Mesendoderm (in vitro differentiated cells): Measurements from ENCODE around the gene CTNNA2.

Experiments
- DNase-seq: peaks from one replicate; pipeline ENCODE4 v3.0.0; 2013
- H2AK5ac ChIP-seq: 2 replicates; pipeline ENCODE4 v1.6.1; 2013; ENCODE audit warnings: low read length, inconsistent platforms
- H2BK120ac ChIP-seq: 2 replicates; pipeline ENCODE4 v1.6.1; 2013; ENCODE audit warnings: low read depth, mild to moderate bottlenecking, low read length, moderate library complexity, mixed read lengths
- H2BK15ac ChIP-seq: replicated peaks from 2 replicates; pipeline ENCODE4 v1.6.1; 2013; ENCODE audit warnings: low read depth, mild to moderate bottlenecking, moderate library complexity
- H2BK5ac ChIP-seq: 2 replicates; pipeline ENCODE4 v1.6.1; 2013; ENCODE audit warnings: low read length, inconsistent platforms
- H3K18ac ChIP-seq: 2 replicates; pipeline ENCODE4 v1.6.1; 2013; ENCODE audit warnings: mild to moderate bottlenecking, low read length, mixed read lengths
- H3K23ac ChIP-seq: one replicate; pipeline ENCODE4 v1.6.1; 2013; ENCODE audit warnings: low read length
- H3K27ac ChIP-seq: 2 replicates; pipeline ENCODE4 v1.5.1; 2013; ENCODE audit warnings: low read depth, mild to moderate bottlenecking, inconsistent platforms, low read length, moderate library complexity
- H3K27me3 ChIP-seq: 2 replicates; pipeline ENCODE4 v1.6.1; 2013; ENCODE audit warnings: low read length, control low read depth, mild to moderate bottlenecking, inconsistent platforms; ENCODE audit not compliant: insufficient read depth, poor library complexity
- H3K36me3 ChIP-seq: 2 replicates; pipeline ENCODE4 v1.6.1; 2013; ENCODE audit warnings: low read length, inconsistent platforms; ENCODE audit not compliant: control insufficient read depth, insufficient read depth
- H3K4ac ChIP-seq: one replicate; pipeline ENCODE4 v1.6.1; 2013; ENCODE audit warnings: low read depth, mild to moderate bottlenecking, low read length, moderate library complexity
- H3K4me1 ChIP-seq: 2 replicates; pipeline ENCODE4 v1.6.1; 2013; ENCODE audit warnings: low read depth, low read length, inconsistent platforms; ENCODE audit not compliant: control insufficient read depth
- H3K4me2 ChIP-seq: 2 replicates; pipeline ENCODE4 v1.6.1; 2013; ENCODE audit warnings: low read length
- H3K4me3 ChIP-seq: 2 replicates; pipeline ENCODE4 v1.5.1; 2013; ENCODE audit warnings: mild to moderate bottlenecking, low read length
- H3K56ac ChIP-seq: one replicate; pipeline ENCODE4 v1.6.1; 2013; ENCODE audit warnings: low read length
- H3K79me1 ChIP-seq: 2 replicates; pipeline ENCODE4 v1.6.1; 2013; ENCODE audit warnings: low read length, inconsistent platforms
- H3K79me2 ChIP-seq: 2 replicates; pipeline ENCODE4 v1.6.1; 2013; ENCODE audit warnings: mild to moderate bottlenecking, low read length; ENCODE audit not compliant: control insufficient read depth, insufficient read depth
- H3K9ac ChIP-seq: 2 replicates; pipeline ENCODE4 v1.6.1; 2013; ENCODE audit warnings: low read length, inconsistent platforms
- H4K5ac ChIP-seq: one replicate; pipeline ENCODE4 v1.6.1; 2013; ENCODE audit warnings: low read length
- H4K8ac ChIP-seq: one replicate; pipeline ENCODE4 v1.6.1; 2013; ENCODE audit warnings: low read depth, mild to moderate bottlenecking, control low read depth, low read length, moderate library complexity
- WGBS: extraction: QIAGEN DNeasy Blood & Tissue Kit; methylation state at CpG from one replicate; pipeline ENCODE4 v1.1.7; 2013; ENCODE audit warnings: low lambda C conversion rate, missing lambda C conversion rate; ENCODE audit not compliant: insufficient coverage; ENCODE audit errors: extremely low coverage; 5-methylcytosine and 5-hydroxymethylcytosine counted together

CTNNA2 gene

DNA sequence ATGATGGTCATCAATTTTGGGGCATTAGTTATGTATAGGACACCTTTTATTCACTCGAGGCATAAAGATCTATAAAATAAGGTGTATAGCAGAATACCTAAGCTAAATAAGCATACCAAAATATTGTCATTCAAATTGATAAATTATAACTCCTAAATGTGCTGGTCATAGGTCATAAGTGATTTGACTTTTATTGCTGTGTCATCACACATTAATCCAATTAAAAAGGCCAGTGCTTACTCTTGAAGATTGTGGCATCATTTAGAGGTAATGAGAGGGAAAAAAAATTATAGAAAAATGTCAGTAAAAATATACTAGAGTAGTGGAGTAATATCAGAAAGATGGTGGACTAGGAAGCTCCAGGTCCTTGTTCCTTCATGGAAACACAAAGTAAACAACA is 1138.6 kb downstream of the CTNNA2 start:
- Histone ChIP-seq H3K23ac (no peak overlapping the region), H2BK5ac (no peak overlapping the region), H4K8ac (no peak overlapping the region), H3K36me3 (no peaks in the 10 kb centered on the region), H3K4ac (no peak overlapping the region), H2BK15ac (no peak overlapping the region), H3K56ac (no peak overlapping the region), H3K79me2 (no peaks in the 10 kb centered on the region), H3K18ac (no peak overlapping the region), H3K27me3 (no peaks in the 10 kb centered on the region), H3K79me1 (no peaks in the 10 kb centered on the region), H3K27ac (no peak overlapping the region), H3K9ac (no peak overlapping the region), H2AK5ac (no peak overlapping the region), H2BK120ac (no peak overlapping the region), H3K4me3 (no peak overlapping the region), H3K4me1 (no peaks in the 10 kb centered on the region), H3K4me2 (no peak overlapping the region), H4K5ac (no peak overlapping the region)
- DNase-seq, result no peak
- no CpG with 5 or more reads among the region's 1 CpG for WGBS

DNA sequence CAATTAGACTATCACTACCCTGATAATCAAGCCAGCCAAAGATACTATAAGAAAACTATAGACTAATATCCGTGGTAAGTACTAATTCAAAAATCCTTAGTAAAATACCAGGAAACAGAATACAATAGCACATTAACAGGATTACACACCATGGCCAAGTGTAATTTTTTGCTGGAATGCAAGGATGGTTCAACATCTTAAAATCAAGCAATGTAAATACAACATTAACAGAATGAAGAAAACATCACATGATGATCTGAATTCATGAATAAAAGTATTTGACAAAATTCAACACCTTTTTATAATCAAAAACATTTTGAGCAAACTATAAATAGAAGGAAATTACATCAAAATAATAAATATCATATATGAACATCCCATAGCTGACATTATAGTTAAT is 1142.4 kb downstream of the CTNNA2 start:
- H3K27me3 ChIP-seq, result no peaks in the 10 kb centered on the region
- no peak overlapping the region for H4K5ac ChIP-seq
- no peak overlapping the region for H4K8ac ChIP-seq
- H3K36me3 ChIP-seq, result no peaks in the 10 kb centered on the region
- no peaks in the 10 kb centered on the region for H3K79me1 ChIP-seq
- no peak overlapping the region for H3K4ac ChIP-seq
- DNase-seq, result no peak
- H2BK5ac ChIP-seq, result no peak overlapping the region
- no peak overlapping the region for H3K27ac ChIP-seq
- H3K9ac ChIP-seq, result no peak overlapping the region
- H3K23ac ChIP-seq, result no peak overlapping the region
- no peak overlapping the region for H3K18ac ChIP-seq
- no peak overlapping the region for H2AK5ac ChIP-seq
- H3K79me2 ChIP-seq, result no peaks in the 10 kb centered on the region
- no peak overlapping the region for H2BK15ac ChIP-seq
- H3K4me2 ChIP-seq, result no peak overlapping the region
- H2BK120ac ChIP-seq, result no peak overlapping the region
- H3K56ac ChIP-seq, result no peak overlapping the region
- H3K4me3 ChIP-seq, result no peak overlapping the region
- no peaks in the 10 kb centered on the region for H3K4me1 ChIP-seq
- no CpG with 5 or more reads among the region's 1 CpG for WGBS

DNA sequence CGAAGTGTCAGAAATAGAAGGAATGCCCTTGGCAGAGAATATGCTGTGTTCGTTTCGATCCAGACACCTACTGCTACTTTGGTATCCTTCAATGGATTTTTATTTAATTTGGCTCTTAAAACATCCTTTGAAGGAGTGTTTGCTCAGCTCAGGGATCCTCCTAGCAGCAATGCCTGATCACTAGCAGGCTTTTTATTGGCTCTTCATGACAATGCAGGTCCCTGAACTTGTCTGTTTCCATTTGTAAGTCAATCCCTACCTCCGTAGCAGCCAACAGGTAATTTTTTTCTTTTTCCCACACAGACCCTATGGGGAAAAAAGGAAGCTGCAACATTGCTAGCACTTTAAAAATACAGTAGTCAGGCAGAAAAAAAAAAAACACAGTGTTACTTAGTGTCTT is 1157.9 kb downstream of the CTNNA2 start:
- Histone ChIP-seq H2BK5ac (no peak overlapping the region), H3K9ac (no peak overlapping the region), H3K56ac (no peak overlapping the region), H2BK120ac (no peak overlapping the region), H3K79me2 (no peaks in the 10 kb centered on the region), H3K4ac (no peak overlapping the region), H3K4me1 (no peaks in the 10 kb centered on the region), H3K36me3 (no peaks in the 10 kb centered on the region), H3K23ac (no peak overlapping the region), H3K18ac (no peak overlapping the region), H3K27me3 (no peaks in the 10 kb centered on the region), H4K5ac (no peak overlapping the region), H3K27ac (no peak overlapping the region), H3K4me2 (no peak overlapping the region), H3K79me1 (no peaks in the 10 kb centered on the region), H2AK5ac (no peak overlapping the region), H2BK15ac (no peak overlapping the region), H4K8ac (no peak overlapping the region), H3K4me3 (no peak overlapping the region)
- WGBS, result no CpG with 5 or more reads among the region's 4 CpGs
- DNase-seq, result no peak

DNA sequence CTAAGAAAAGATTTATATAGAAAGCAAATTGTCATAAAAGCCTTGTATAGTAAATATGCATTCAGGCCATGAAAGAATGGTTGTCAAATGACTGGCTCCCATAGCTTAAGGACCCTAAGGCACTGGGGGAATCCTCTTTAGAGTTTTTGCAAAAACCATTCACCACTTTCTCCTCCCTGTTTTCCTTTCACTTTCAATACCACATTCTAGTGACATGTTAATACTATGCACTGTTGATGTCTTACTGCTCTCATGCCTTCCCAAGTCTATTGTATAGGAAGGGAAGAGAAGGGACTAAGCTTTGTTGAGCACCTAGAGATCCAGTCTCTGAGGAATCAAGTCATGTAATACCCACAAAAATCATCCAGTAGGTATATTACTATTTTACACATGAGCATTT is 1174.7 kb downstream of the CTNNA2 start:
- Histone ChIP-seq H4K5ac (no peak overlapping the region), H3K4ac (no peak overlapping the region), H3K27ac (no peak overlapping the region), H3K79me1 (no peaks in the 10 kb centered on the region), H2BK120ac (no peak overlapping the region), H3K4me3 (no peak overlapping the region), H3K18ac (no peak overlapping the region), H2AK5ac (no peak overlapping the region), H4K8ac (no peak overlapping the region), H3K56ac (no peak overlapping the region), H3K79me2 (no peaks in the 10 kb centered on the region), H3K9ac (no peak overlapping the region), H3K4me1 (no peaks in the 10 kb centered on the region), H2BK5ac (no peak overlapping the region), H2BK15ac (no peak overlapping the region), H3K36me3 (no peaks in the 10 kb centered on the region), H3K23ac (no peak overlapping the region), H3K4me2 (no peak overlapping the region), H3K27me3 (no peaks in the 10 kb centered on the region)
- no peak for DNase-seq

DNA sequence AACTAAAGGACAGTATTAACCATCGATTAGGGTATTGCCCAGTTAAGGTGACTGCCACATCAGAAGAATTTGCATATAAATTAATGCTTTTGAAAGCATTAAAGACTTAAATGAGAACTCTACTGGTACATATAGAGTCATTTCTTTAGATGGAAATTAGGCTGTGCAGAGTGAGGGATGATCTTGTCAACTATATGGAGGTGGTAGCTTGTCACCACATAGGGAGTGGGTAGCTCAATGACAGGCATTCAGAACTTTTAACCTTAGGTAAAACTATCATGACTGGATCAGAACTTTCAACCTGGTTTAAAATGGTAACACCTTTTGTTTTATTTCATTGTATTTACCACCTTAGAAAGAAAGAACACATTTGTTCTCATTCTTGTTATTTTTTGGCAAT is 1176.3 kb downstream of the CTNNA2 start:
- no peak overlapping the region for H3K4me3 ChIP-seq
- no peak overlapping the region for H4K5ac ChIP-seq
- no peaks in the 10 kb centered on the region for H3K79me1 ChIP-seq
- H2BK5ac ChIP-seq, result no peak overlapping the region
- H3K4ac ChIP-seq, result no peak overlapping the region
- no peak overlapping the region for H3K9ac ChIP-seq
- H2BK15ac ChIP-seq, result no peak overlapping the region
- no peaks in the 10 kb centered on the region for H3K27me3 ChIP-seq
- no peaks in the 10 kb centered on the region for H3K4me1 ChIP-seq
- no peak overlapping the region for H3K27ac ChIP-seq
- H3K23ac ChIP-seq, result no peak overlapping the region
- no CpG with 5 or more reads among the region's 1 CpG for WGBS
- no peak overlapping the region for H3K18ac ChIP-seq
- H2AK5ac ChIP-seq, result no peak overlapping the region
- H4K8ac ChIP-seq, result no peak overlapping the region
- H3K36me3 ChIP-seq, result no peaks in the 10 kb centered on the region
- DNase-seq, result no peak
- H3K79me2 ChIP-seq, result no peaks in the 10 kb centered on the region
- no peak overlapping the region for H3K4me2 ChIP-seq
- no peak overlapping the region for H3K56ac ChIP-seq
- no peak overlapping the region for H2BK120ac ChIP-seq
